Uterus (tissue), 4 donors: Measurements from ENCODE around the gene PILRB. TPM values are rescaled to one million over a fixed set of nuclear protein-coding genes. Genes with fewer than 3 reads are reported as not detected.
"Not testable (repeated sequence)": the region's sequence is repeated elsewhere in the genome, so short reads cannot be mapped to it uniquely, and the experiment has no call there.

ENCODE experiments used
- DNase-seq, 2 donors: peaks; one replicate each; pipeline ENCODE4 v3.0.0-alpha.2; 2019 to 2020
- H3K27ac ChIP-seq, 2 donors: fragments of 200-600 bp; sonication (generic); 1 replicate in 1 of 2; 2 replicates in 1 of 2; pipeline ENCODE4 v1.5.1; 2016 to 2018
- H3K27me3 ChIP-seq, 2 donors: fragments of 200-600 bp; sonication (generic); one replicate each; pipeline ENCODE4 v1.5.1; 2018 to 2019; ENCODE audit warnings: control low read depth in 1 of 2
- H3K36me3 ChIP-seq, 2 donors: fragments of 200-600 bp; sonication (generic); one replicate each; pipeline ENCODE4 v1.5.1; 2019; ENCODE audit warnings: control low read depth in 1 of 2
- H3K4me1 ChIP-seq, 2 donors: fragments of 200-600 bp; sonication (generic); one replicate each; pipeline ENCODE4 v1.5.1; 2018 to 2019; ENCODE audit warnings: control low read depth in 1 of 2
- H3K4me3 ChIP-seq, 2 donors: fragments of 200-600 bp; sonication (generic); 1 replicate in 1 of 2; 2 replicates in 1 of 2; pipeline ENCODE4 v1.5.1; 2018 to 2019; ENCODE audit warnings: mild to moderate bottlenecking in 1 of 2
- H3K9me3 ChIP-seq, 2 donors: fragments of 200-600 bp; sonication (generic); one replicate each; pipeline ENCODE4 v1.5.1; 2019; ENCODE audit warnings: control low read depth in 1 of 2
- CTCF ChIP-seq, 4 experiments: fragments of 200-600 bp in 2 of 4; fragments of 450-650 bp in 2 of 4; sonication (generic) in 2 of 4; IDR thresholded peaks; one replicate each; pipeline ENCODE4 v1.5.1; 2016 to 2019; ENCODE audit warnings: antibody characterized with exemption in 4 of 4, mild to moderate bottlenecking in 2 of 4, moderate library complexity in 1 of 4
- POLR2A ChIP-seq, 2 donors: fragments of 450-650 bp; IDR thresholded peaks; one replicate each; pipeline ENCODE4 v1.6.1; 2016; ENCODE audit warnings: antibody characterized with exemption in 2 of 2, mild to moderate bottlenecking in 1 of 2, moderate library complexity in 1 of 2
- intact Hi-C: fragments of 100-400 bp; cut with DNase I; formaldehyde crosslinking; loops from one replicate; pipeline ENCODE4 v1.15.1; 2023; ENCODE audit warnings: low total_unique reads
- total RNA-seq, 4 donors: library from RNA; depleted of rRNA in 3 of 4; stranded (reverse); fragments of >200 nt in 3 of 4; gene quantifications; one replicate each; pipeline versions ENCODE4 v1.1.0 to v1.2.4, GENCODE V29; 2014 to 2023
- donor health status: DM: yes; HTN: yes; CAD: no.

PILRB gene
- total RNA-seq, 4 donors from 2014 or later: 13.4 to 66.1 (median 56.3) TPM

DNA sequence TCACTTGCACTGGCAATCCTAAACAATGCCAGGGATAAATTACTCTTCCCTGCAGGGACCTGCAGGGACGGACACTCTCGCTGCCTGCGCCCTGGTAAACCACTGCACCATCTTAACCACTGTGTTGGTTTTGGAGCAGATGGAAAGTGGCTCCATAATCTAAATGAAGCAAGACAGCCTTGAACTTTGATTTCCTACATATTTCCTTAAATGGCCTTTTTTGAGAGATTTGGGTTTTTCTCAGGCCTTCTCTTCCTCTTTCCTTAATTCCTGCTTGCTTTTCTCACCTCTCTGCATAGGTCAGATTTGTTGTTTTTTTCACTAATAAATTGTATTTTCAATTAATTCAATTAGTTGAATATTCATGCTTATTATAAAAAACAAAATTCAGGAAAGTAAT is 18.1 kb downstream of the PILRB start:
- no peak overlapping the region for H3K4me3 ChIP-seq
- no peaks in the 10 kb centered on the region for H3K9me3 ChIP-seq
- no peaks in the 10 kb centered on the region for H3K27me3 ChIP-seq
- TF ChIP-seq CTCF (IDR thresholded peaks at IDR 0.05) (no peak), POLR2A (IDR thresholded peaks at IDR 0.05) (no peak)
- H3K27ac ChIP-seq: no peak overlapping the region
- H3K36me3 ChIP-seq: no peaks in the 10 kb centered on the region
- no peaks in the 10 kb centered on the region for H3K4me1 ChIP-seq
- no peak for DNase-seq
- intact Hi-C loops: no loop called here

DNA sequence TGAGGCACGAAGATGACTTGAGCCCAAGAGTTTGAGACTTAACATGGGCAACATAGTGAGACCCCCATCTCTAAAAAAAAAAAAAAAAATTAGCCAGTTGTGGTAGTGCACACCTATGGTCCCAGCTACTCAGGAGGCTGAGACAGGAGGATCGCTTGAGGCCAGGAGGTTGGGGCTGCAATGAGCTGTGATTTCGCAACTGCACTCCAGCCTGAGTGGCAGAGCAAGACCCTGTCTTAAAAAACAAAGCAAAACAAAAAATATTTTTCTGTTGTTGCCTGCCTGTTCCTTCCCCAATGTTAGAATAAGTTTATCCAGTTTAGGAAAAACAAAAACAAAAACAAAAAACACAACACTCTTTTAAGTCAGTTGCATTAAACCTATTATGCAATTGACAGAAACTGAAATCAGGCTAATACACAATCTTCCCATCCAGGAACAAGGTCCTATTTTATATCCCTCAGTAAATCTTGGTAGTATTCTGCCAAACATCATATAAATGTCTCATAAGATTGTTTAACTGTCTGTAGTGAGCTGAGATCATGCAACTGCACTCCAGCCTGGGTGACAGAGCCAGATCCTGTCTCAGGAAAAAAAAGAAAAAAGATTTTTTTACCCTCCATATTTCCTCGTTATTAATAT is 20.3 kb downstream of the PILRB start:
- Histone ChIP-seq H3K4me1 (no peaks in the 10 kb centered on the region), H3K4me3 (no peak overlapping the region), H3K9me3 (no peaks in the 10 kb centered on the region), H3K27me3 (no peaks in the 10 kb centered on the region), H3K27ac (no peak overlapping the region), H3K36me3 (no peaks in the 10 kb centered on the region)
- TF ChIP-seq POLR2A (IDR thresholded peaks at IDR 0.05) (no peak), CTCF (IDR thresholded peaks at IDR 0.05) (no peak)
- intact Hi-C loops: no loop called here
- no peak for DNase-seq

DNA sequence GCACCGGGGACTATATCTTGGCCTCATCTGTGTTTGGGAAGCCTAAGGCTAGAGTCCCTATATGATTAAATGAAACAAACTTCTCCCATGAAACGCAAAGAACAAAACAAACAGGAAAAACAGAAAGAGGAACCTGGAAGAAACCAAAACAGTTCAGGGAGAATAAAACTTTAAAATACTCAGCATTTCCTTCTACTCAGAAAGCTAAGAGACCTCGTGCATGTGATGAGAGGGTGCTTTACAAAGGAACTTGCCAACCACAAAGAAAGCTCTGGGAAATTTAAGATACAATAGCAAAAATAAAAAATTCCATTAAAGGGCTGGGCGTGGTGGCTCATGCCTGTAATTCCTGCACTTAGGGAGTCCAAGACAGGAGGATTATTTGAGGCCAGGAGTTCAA is 22.3 kb downstream of the PILRB start:
- Histone ChIP-seq H3K36me3 (no peaks in the 10 kb centered on the region), H3K9me3 (no peaks in the 10 kb centered on the region), H3K4me1 (no peaks in the 10 kb centered on the region), H3K27me3 (no peaks in the 10 kb centered on the region), H3K4me3 (no peak overlapping the region), H3K27ac (no peak overlapping the region)
- intact Hi-C loops: no loop called here
- TF ChIP-seq POLR2A (IDR thresholded peaks at IDR 0.05) (no peak), CTCF (IDR thresholded peaks at IDR 0.05) (no peak)
- no peak for DNase-seq

DNA sequence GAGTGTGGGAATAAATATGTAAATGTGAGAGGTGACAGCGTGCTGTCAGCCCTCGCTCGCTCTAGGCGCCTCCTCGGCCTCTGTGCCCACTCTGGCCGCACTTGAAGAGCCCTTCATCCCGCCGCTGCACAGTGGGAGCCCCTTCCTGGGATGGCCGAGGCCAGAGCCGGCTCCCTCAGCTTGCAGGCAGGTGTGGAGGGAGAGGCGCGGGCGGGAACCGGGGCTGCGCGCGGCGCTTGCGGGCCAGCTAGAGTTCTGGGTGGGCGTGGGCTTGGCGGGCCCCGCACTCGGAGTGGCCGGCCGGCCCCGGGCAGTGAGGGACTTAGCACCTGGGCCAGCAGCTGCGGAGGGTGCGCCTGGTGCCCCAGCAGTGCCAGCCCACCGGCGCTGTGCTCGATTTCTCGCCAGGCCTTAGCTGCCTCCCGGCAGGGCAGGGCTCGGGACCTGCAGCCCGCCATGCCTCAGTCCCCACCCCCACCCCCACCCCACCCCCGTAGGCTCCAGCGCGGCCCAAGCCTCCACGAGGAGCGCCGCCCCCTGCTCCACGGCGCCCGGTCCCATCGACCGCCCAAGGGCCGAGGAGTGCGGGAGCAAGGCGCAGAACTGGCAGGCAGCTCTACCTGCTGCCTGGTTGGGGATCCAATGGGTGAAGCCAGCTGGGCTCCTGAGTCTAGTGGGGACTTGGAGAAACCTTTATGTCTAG is 23.8 kb downstream of the PILRB start:
- H3K36me3 ChIP-seq, intact Hi-C loops, H3K4me3 ChIP-seq: not testable (repeated sequence)

GRCh38 chr7:100382234-100382853 is 24.4 kb downstream of the PILRB start:
- H3K4me1 ChIP-seq, H3K9me3 ChIP-seq, H3K4me3 ChIP-seq, intact Hi-C loops, H3K36me3 ChIP-seq, H3K27ac ChIP-seq, H3K27me3 ChIP-seq, DNase-seq: not testable (repeated sequence)

More for the DNA sequence above, 23.8 kb downstream of the PILRB start:
- not testable (repeated sequence) for H3K9me3 ChIP-seq, H3K27me3 ChIP-seq, DNase-seq, H3K27ac ChIP-seq, H3K4me1 ChIP-seq

- no peaks in the 10 kb centered on the region for H3K9me3 ChIP-seq
- no peak for DNase-seq
- H3K27me3 ChIP-seq: no peaks in the 10 kb centered on the region
- H3K4me1 ChIP-seq: no peaks in the 10 kb centered on the region
- H3K36me3 ChIP-seq: no peaks in the 10 kb centered on the region
- intact Hi-C loops: no loop called here
- no peak for TF ChIP-seq CTCF (IDR thresholded peaks at IDR 0.05)
- no peak for TF ChIP-seq POLR2A (IDR thresholded peaks at IDR 0.05)
- H3K4me3 ChIP-seq: no peak overlapping the region
- H3K27ac ChIP-seq: no peak overlapping the region
Measured at GRCh38 chr7:100384628-100385294, 26.8 kb downstream of the PILRB start.
